Skin of body (tissue), 2 donors: ENCODE data around the gene MME. TPM values are rescaled to one million over a fixed set of nuclear protein-coding genes. Genes with fewer than 3 reads are reported as not detected.
"Not testable (repeated sequence)": the region's sequence is repeated elsewhere in the genome, so short reads cannot be mapped to it uniquely, and the experiment has no call there.

Experiments used
- DNase-seq: peaks from one replicate; lab custom pipeline; 2025; lab: John Stamatoyannopoulos, UW
- total RNA-seq: library from RNA; depleted of rRNA; stranded (reverse); fragments of >200 nt; gene quantifications from one replicate; pipeline ENCODE4 v1.2.3, GENCODE V29; 2014

The MME gene
- total RNA-seq, 1 donor from 2014 or later, result 55.5 TPM

DNA sequence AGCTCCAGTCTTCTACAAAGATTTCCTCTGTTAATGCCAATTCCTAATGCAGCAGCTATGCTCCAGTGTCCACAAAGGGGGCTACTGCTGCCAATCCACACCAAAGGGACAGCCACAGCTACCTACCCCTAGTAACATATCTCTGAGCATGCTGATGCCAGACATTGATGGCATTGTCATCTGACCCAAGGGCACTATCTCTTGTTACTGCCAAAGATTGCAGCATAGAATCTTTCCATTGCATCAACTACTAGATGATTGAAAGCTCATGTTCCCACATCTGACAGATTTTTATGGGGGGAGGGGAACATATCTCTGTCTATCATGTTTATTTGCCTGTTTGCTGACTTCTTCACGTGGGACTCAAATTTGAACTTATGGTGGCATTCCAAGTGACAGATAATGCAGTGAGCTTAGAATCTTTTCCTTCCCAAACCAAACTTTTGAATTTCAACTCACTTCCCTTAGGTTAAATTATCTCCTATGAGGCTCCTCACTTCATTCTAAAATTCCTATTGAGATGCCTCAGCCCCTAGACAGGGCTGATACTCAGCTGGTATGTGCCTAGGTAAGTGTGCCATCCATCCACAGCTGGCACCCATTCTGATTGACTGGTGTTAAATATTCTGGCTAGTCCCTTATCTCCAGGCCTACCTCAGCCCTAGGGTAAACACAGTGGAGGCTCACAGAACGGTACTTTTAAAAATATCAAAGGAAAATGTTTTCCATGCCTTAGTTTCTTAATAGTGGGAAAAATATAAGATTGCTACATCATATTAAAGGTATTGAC lies 113.0 kb downstream of the MME start:
- no peak for DNase-seq

DNA sequence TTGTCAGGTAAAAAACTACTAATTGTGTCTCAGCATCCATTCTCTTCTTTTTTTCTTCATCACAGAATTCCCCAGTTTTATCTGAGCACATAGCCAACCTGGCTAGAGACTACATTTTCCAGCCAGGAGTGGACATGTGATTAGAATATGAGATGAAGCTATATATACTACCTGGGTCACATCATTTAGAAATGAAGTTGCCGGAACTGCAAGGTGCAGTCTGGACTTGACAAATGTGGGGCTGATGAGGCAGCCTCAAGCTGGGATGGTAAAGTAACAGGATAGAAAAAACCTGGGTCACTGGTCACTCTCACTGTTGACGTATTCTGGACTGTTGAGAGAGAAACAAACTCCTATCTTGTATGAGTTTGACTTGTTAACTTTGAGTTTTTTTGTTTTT lies 113.7 kb downstream of the MME start:
- DNase-seq, result no peak

DNA sequence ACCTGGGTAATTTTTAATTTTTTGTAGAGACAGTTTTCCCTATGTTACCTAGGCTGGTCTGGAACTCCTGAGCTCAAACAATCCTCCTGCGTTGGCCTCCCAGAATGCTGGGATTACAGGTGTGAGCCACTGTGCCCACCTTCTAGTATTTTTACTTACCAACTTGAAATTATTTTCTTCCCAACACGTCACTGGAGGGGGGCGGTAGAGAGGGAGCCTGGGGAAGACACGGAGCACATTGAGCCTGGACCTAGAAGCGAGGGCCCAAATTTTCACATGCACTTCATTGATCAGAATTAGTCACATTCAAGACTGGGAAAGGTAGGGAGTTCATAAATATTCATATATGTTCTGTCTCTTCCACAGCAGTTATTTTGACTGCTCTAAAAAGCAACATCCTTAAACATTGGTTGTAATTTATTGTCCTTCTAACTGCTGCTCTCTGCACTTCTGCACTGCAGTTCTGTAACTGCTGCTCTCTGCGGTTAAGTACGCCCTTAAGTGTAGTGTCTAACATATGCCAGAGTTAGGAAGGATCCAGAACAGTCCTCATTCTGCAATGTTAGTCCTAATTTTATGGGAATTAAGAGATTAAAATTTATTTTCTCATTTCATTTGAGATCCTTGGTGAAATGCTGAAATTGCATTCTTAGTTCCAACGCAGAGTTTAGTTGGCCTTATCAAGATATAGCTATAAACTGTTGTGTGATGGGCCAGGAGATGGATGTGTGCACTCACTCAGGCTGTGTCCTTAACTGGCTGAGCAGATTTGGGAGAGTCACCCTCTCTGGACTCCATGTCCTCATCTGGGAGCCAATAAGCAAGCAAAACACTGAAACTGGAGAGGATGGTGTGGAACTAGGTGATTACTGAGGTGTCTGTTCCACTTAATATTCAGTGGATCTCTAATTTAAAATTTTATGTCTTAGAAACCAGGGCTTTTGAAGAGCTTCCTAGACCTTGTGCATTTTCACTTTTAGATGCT lies 115.1 kb downstream of the MME start:
- DNase-seq, result no peak

DNA sequence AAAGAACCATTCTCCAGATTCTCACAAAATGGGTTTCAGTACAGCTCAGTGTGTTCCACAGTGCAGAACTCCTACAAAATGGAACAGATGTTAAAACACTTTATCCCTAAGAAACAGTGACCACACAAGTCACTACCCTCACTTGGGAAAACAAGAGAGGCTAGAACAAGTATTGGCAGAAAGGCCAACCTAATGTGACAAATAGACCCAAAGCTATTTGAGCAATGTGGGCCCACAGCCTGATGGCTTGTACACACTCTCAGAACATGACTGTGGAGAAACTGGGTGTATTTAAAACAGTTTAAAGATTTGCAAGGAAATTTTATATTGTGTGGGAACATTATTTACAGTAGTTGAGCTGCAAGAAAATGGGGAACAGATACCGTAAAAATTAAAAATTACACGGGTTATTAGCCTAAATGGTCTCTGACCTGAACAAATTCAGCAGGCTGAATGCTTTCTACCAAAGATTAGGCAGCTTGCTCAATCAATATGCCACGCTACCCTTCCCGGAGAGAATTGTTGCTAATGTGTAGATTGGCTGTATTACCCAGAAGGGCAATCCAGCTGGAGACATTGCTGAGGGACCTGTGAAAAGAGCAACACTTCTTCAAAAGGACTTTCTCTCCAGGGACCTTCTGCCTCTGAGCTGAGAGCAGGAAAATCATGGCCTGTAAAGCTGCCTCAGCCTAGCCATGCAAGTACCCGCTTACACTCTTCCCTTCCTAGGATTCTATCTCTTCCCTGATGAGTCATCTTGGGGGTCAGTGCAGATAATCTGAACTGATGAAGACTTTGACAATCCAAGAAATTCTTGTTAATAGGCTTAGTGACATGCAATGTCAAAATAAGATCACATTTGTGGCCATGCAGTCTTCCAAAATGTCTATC lies 116.3 kb downstream of the MME start:
- no peak for DNase-seq

DNA sequence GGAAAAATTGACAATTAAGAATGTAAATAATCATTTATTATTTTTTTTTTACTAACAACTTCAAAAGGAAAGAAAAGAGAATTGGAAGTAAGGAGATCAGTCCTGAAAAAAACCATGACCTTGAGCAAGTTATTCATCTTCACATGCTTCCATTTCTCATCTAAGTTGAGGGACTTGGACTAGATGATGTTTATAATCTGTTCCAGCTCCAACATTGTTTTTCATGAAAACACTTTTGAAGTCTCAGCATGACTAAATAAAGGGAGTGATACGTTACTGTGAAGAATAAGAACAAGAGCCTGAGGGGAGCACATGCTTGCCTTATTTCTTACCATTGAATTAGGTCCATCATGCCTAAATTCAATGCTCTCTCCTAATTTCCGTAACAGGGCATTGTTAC lies 117.7 kb downstream of the MME start:
- DNase-seq, result no peak

DNA sequence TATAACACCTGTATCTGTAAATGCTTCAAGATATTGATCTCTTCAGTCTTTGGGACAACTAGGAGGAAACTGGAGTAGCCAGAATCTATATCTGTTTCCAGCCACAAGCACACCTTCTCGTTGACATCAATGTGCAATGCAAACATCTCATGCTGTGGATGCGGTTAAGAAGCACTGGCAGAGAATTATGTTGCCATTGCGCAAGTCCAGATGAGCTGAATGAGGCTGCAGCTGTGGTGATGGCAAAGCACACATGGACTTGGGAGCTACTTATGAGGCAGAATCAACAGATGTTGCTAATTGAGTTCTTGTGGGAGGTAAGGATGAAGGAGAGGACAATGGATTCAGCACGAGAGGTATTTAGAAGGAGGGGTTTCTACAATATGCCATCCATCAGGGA lies 122.5 kb downstream of the MME start:
- DNase-seq, result peak; percentile 69

DNA sequence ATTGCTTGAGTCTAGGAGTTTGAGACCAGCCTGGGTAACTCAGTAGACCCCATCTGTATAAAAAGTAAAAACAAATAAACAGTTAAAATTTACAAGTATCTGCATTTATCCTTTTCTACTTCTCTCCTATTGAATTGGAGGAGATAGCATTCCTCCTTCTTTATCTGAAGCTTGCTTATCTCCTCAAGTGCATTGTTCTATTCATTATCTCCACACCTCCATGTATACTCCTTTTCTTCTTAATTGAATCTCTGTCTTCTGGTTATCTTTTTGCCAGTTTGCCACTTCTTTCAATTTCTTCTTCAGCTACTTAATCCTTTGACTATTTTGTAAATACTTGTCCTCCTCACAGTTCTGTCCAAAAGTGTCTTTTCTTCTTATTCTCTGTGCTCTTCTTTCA lies 124.7 kb downstream of the MME start:
- no peak for DNase-seq

DNA sequence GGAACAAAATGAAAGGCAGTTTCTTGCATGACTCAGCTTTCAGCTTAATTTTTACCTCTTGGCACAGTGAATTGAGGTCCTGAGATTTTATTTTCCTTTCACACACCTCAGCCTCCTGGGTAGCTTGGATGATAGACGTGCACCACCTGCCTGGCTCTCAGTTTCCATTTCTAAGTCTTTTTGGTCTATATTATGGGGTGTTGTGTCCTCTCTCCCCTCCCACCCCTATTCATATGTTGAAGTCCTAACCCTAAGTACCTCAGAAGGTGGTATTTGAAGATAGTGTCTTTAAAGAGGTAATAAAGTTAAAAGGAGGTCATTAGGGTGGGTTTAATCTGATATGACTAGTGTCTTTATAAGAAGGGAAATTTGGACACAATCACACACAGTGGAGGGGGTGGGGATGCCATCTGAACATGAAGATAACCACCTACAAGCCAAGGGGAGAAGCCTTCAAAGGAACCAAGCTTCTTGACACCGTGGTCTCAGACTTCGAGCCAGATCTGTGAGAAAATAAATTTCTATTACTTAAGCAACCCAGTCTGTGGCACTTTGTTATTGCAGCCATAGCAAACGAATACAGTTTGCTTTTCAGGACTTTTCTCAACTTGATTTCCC lies 128.2 kb downstream of the MME start:
- no peak for DNase-seq

DNA sequence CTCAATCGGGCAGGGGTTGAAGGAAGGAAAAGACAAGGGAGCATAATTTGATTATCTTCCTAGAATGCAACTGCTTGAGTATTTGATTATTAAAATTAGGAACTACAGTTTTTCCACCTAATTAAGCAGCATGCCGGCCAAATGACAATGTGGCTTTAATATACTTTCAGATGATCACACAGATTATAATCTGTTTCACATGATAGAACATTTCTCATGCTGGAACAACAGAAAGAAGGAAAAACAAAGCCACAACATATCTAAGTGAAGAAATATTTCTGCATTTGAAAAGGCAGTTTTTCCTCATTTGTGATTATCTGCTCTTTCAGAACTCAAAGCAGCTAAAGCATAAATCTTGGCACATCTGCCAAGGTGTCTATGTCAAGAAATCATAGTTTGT lies 130.6 kb downstream of the MME start:
- peak; percentile 42 for DNase-seq

DNA sequence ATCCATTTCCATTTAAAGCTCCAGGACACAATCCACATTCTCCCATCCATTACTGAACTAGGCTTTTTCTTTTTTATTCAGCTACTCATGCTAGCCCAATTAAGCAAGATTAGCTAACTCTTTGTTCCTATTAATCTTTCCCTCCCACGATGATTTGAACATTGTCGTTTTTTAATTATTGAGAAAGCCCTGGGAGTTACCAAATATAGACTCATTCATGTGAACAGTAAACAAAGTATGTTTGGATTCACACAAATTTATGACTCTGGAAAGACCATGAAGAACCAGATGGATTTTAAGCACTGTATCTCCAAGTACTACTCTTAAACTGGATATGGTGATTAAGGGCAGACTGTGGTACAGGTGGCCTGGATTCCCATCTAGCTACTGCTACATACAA lies 131.1 kb downstream of the MME start:
- peak; percentile 63 for DNase-seq

DNA sequence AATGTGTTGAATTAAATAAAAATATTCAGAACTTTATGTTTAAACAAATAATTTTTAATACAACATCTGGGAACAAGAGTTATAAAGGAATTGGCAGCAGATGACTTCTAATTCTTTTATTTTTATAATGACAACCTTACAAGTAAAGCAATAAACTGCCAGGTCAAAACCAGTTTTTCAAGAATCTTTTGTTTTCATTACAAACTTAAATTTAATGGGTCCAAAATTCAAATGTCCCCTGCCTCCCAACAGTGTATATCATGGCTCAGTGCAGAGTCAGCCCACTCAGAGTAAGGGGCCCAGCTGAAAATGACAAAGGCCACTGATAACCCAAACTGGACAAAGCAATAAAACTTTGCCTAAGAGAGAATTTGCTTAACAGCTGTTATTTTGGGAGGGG lies 131.8 kb downstream of the MME start:
- no peak for DNase-seq

DNA sequence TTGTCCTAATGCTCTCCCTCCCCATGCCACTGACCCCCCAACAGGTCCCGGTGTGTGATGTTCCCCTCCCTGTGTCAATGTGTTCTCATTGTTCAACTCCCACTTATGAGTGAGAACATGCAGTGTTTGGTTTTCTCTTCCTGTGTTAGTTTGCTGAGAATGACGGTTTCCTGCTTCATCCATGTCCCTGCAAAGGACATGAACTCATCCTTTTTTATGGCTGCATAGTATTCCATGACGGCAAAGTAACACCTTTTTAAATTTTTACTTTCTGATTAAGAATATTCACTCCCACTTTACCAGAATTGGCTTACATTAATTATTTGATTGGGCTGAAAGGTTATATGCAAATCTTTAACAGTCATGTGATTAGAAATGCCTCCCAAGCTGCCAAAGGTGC lies 135.9 kb downstream of the MME start:
- DNase-seq, result not testable (repeated sequence)

DNA sequence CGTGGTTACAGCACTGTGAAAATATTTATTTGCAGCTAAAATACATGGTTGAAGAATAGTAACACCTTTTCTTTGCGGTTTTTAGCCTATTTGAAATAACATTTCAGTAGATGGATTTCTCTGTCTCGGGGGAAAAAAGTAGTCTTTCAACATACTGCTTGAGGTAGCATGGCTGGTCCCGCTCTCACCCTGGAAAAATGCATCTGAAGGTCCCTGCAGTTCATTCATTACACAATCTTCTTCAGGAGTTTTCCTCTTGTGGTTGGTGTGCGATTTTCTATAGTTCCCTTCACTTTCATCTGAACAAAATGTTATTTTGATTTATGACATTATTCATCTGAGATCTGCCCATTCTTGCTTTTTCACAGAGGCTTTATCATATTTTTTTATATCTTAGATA lies 137.5 kb downstream of the MME start:
- DNase-seq, result no peak

DNA sequence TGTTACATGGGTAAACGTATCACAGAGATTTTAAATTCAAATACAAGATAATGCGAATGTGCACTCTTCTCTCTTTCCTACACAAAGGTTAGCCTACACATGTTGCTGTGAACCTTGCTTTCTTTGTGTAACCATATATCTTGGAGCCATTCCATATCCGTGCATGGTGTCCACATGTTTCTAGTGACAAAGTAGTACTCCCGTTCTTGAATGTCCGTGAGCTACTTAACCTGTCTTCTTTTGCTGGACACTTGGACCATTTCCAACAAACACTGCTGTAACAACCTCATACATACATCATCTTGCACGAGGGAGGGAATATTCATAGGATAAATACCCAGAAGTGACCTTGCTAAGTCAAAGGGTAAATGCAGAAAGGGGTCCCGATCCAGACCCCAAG lies 138.3 kb downstream of the MME start:
- DNase-seq, result no peak

DNA sequence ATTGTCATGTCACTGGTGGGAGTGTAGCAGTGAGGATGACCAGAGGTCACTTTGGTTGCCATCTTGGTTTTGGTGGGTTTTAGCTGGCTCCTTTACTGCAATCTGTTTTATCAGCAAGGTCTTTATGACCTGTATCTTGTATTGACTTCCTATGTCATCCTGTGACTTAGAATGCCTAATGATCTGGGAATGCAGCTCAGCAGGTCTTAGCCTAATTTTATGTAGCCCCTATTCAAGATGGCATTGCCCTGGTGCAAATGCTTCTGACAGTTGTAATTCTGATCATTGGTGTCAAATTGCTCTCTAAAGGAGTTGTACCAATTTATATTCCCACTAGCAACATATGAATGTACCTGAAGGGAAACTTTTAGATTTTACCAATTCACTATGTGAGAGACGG lies 139.0 kb downstream of the MME start:
- no peak for DNase-seq

DNA sequence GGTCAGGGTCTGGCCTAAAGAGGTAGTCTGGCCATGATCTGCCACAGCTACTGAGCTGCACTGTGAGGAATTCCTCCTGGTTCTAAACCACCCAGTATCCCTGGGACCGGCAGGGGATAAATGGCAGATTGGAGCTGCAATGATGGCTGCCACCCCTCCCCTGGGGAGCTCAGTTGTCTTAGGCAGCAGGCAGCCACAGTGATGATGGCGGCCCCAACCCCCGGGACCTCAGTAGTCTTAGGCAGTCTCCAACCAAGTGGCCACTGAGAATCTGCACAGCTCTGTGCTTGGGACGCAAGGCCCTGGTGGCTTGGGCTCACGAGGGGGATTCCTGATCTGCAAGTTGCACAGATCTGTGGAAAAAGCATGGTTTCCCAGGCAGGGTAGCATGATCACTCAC lies 145.3 kb downstream of the MME start:
- no peak for DNase-seq

DNA sequence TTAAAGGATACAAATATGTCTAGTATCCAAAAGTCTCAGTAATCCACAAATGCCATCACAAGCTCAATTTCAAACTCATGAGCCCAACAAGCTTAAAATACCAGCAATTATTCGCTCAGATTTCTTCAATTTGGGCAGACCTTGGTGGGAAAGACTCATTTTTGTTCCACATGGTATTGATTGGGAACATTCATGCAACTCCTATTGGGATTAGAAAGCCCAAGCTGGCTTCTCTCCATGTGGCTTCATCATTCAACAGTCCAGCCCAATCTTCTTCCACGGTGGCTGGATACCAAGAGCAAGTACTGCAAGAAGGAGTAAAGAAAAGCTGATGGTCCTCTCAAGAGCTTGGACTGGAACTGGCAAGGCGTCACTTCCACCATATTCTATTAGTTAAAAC lies 147.0 kb downstream of the MME start:
- DNase-seq, result no peak

DNA sequence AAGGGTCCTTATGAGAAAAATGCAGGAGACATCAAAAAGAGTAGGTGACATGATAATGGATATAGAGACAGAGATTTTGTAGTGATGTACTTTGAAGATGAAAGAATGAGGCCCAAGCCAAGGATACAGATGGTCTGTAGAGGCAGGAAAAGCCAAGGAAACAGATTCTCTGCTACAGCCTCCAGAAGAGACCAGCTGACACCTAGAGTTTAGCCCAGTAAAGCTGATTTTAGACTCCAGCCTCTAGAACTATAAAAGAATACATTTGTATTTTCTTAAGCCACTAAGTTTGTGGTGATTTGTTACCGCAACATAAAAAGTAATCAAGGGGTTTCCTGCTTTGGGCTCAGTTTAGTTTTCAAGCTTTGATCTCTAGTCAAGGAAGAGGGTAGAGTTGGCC lies 148.6 kb downstream of the MME start:
- DNase-seq, result no peak

DNA sequence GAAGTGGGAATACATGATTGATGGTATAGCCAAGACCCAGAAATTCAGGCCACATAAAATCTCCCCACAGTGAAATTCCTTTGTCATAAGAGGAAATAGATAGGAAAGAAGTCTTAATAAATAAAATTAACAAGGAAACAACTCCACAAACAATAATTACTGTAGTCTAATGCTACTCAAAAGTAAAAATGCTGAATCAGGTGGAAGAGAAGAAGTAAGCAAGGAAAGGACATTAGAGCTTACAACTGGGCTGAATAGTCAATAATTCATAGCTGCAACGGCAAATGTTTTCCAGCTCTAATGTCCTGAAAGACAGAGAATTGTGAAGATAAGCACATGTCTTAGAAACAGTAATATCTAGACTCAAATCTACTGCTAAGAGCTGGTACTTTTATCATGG lies 149.0 kb downstream of the MME start:
- DNase-seq, result no peak

DNA sequence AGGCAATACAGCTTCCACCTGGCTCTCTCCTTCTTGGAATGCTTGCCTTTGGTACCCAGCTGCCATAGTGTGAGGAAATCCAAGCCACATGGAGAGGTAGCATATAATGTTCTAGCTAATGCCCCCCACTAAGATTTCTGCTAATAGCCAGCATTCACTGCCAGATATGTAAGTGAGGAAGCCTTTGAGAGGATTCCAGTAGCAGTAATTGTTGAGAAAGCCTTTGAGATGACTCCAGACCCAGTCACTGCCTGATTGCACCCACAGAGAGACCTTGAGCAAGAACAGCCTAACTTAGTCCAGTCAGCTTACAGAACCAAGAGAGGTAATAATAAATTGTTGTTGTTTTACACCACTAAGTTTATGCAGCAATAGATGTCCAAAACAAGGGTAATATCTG lies 150.3 kb downstream of the MME start:
- no peak for DNase-seq

DNA sequence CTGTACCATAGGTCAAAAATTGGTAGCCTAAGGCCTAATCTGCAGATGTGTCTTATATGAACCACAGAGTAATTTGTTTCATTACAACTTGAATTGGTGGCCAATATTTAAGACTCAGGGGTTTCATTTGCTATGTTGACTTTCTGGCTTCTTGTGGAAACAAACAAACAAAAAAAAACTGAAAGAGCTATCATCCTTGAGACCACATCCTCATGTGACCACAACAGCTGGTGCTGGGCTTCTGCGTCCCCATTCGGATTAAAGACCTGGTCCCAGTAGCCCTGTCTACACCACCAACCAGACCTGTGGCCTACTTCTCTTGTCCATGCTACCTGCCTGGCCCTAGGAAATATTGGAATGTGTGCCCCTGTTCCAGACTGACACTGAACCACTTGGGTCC lies 151.7 kb downstream of the MME start:
- DNase-seq, result no peak
